ENCODE data around the gene PRKN.

Gene PRKN

DNA sequence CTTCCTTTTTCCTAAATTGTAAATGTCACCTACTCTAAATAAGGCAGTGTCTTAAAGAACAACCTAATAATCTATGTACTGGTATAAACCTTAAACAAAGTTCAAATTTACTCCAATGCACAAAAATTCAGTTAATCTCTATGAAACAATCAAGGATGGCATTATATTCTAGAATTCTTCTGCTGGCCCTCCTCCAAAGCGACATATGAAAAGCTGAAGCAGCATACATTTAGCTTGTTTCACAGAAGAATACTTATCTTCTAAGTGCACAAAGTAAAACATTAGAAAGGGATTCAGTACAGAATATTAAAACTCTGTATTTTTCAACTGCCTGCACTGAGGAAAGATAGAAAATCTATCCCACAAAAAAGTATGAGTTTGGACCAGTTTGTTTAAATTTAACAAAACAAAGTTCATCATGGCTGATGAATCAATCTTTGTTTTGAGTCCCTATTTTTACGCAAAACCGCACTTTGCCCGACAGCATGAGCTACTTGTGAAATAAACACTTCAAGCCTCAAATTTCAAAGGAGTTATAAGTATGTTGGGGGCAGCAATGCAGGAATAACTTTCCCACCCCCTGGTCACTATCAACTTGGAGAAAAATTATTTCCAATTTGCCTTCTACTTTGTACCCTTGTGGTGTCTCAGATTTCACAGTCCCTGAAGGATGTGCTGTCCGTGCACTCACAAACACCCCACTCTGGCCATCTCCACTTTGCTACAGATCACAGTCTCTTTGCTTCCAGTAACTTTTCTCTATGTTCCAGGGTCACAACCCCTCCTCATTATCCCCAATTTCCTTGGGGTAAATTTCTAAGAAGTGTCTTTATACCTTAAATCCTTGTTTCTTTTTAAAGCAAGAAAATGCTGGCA lies 238.2 kb downstream of the PRKN start (continued):
- no peak for TF ChIP-seq ZNF639 (tag by site-specific recombination; IDR thresholded peaks at IDR 0.05)

DNA sequence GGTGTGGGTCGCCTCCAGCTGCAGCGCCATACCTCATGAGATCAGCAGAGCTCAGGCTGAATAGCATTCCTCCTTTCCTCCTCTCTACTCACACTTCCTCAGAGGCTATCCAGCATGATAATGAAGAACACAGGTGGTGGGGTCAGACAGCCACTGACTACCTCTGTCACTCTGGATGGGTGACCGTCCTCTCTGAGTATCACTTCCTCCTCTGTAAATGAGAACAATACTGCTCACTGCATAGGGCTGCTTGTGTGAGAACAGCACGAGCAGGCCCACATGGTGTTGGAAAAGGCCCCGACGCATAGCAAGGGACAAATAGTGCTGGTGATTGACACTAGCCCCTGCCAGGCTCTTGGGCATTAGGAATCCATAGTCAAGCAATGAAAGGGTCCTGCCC lies 239.1 kb downstream of the PRKN start:
- Histone ChIP-seq H3K27ac (ENCODE audit: extremely low read depth, low read depth, low read length) (no peak overlapping the region), H3K4me1 (ENCODE audit: control insufficient read depth, insufficient read depth, low read length) (no peaks in the 10 kb centered on the region), H3K36me3 (ENCODE audit: control insufficient read depth in 2 of 2, insufficient read depth in 1 of 2, low read length in 2 of 2) (no peaks in the 10 kb centered on the region), H3K4me3 (ENCODE audit: low read depth, low read length) (no peak overlapping the region), H3K9me3 (ENCODE audit: control insufficient read depth, insufficient read depth, low read depth, low read length) (no peaks in the 10 kb centered on the region)
- CTCF ChIA-PET: no interaction called here
- TF ChIP-seq ZNF473 (tag by site-specific recombination; IDR thresholded peaks at IDR 0.05) (no peak), ZNF274 (IDR thresholded peaks at IDR 0.05; ENCODE audit: low read length) (no peak), ZNF274 (tag by site-specific recombination; IDR thresholded peaks at IDR 0.05; ENCODE audit: borderline replicate concordance) (no peak), ZNF610 (tag by site-specific recombination; IDR thresholded peaks at IDR 0.05; ENCODE audit: borderline replicate concordance) (no peak)
- POLR2A ChIA-PET: no interaction called here

- Histone ChIP-seq H3K9me3 (ENCODE audit: control insufficient read depth, insufficient read depth, low read depth, low read length) (no peaks in the 10 kb centered on the region), H3K27ac (ENCODE audit: extremely low read depth, low read depth, low read length) (no peak overlapping the region), H3K4me3 (ENCODE audit: low read depth, low read length) (no peak overlapping the region), H3K36me3 (ENCODE audit: control insufficient read depth in 2 of 2, insufficient read depth in 1 of 2, low read length in 2 of 2) (no peaks in the 10 kb centered on the region), H3K4me1 (ENCODE audit: control insufficient read depth, insufficient read depth, low read length) (no peaks in the 10 kb centered on the region)
- CTCF ChIA-PET: interaction anchor here (0.6 kb wide), 1 partner anchor 176 kb away, joined by 4 read pairs; no protein-coding TSS in a partner anchor
- POLR2A ChIA-PET: no interaction called here
- TF ChIP-seq, protein P1, sequence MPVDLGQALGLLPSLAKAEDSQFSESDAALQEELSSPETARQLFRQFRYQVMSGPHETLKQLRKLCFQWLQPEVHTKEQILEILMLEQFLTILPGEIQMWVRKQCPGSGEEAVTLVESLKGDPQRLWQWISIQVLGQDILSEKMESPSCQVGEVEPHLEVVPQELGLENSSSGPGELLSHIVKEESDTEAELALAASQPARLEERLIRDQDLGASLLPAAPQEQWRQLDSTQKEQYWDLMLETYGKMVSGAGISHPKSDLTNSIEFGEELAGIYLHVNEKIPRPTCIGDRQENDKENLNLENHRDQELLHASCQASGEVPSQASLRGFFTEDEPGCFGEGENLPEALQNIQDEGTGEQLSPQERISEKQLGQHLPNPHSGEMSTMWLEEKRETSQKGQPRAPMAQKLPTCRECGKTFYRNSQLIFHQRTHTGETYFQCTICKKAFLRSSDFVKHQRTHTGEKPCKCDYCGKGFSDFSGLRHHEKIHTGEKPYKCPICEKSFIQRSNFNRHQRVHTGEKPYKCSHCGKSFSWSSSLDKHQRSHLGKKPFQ (tag by site-specific recombination; IDR thresholded peaks at IDR 0.05): no peak
- TF ChIP-seq ZNF558 (tag by site-specific recombination; IDR thresholded peaks at IDR 0.05): no peak
- no peak for TF ChIP-seq ZNF747 (tag by site-specific recombination; IDR thresholded peaks at IDR 0.05)
- no peak for TF ChIP-seq OSR2 (tag by site-specific recombination; IDR thresholded peaks at IDR 0.05)
- TF ChIP-seq ZNF626 (tag by site-specific recombination; IDR thresholded peaks at IDR 0.05): no peak
- TF ChIP-seq SP2 (tag by site-specific recombination; IDR thresholded peaks at IDR 0.05): no peak
- TF ChIP-seq ZNF266 (tag by site-specific recombination; IDR thresholded peaks at IDR 0.05; ENCODE audit: low read depth): no peak
- TF ChIP-seq TSHZ1 (tag by site-specific recombination; IDR thresholded peaks at IDR 0.05; ENCODE audit: borderline replicate concordance): no peak
- no peak for TF ChIP-seq ZNF157 (tag by site-specific recombination; IDR thresholded peaks at IDR 0.05)
- TF ChIP-seq ZNF24 (tag by site-specific recombination; IDR thresholded peaks at IDR 0.05): no peak
- TF ChIP-seq SCRT1 (tag by site-specific recombination; IDR thresholded peaks at IDR 0.05; ENCODE audit: borderline replicate concordance): no peak
- no peak for TF ChIP-seq ZNF776 (tag by site-specific recombination; IDR thresholded peaks at IDR 0.05; ENCODE audit: borderline replicate concordance)
- TF ChIP-seq PRDM1 (tag by site-specific recombination; IDR thresholded peaks at IDR 0.05): no peak
- no peak for TF ChIP-seq ZNF292 (tag by site-specific recombination; IDR thresholded peaks at IDR 0.05; ENCODE audit: borderline replicate concordance, low read depth)
- TF ChIP-seq, protein P2, sequence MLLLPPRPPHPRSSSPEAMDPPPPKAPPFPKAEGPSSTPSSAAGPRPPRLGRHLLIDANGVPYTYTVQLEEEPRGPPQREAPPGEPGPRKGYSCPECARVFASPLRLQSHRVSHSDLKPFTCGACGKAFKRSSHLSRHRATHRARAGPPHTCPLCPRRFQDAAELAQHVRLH (tag by site-specific recombination; IDR thresholded peaks at IDR 0.05): no peak
- no peak for TF ChIP-seq KLF10 (tag by site-specific recombination; IDR thresholded peaks at IDR 0.05)
- no peak for TF ChIP-seq ZNF155 (tag by site-specific recombination; IDR thresholded peaks at IDR 0.05)
Observed at GRCh38 chr6:162485464-162485863, 242.1 kb downstream of the PRKN start.
